CD4-positive, alpha-beta T cell treated with Interleukin-2 at 100 ng/mL for 4 hours (primary cell): ENCODE data around the gene SYT15.

ENCODE experiments used
- DNase-seq: peaks from one replicate; pipeline ENCODE4 v3.0.0-alpha.2; 2020; ENCODE audit warnings: low spot score

The SYT15 gene

DNA sequence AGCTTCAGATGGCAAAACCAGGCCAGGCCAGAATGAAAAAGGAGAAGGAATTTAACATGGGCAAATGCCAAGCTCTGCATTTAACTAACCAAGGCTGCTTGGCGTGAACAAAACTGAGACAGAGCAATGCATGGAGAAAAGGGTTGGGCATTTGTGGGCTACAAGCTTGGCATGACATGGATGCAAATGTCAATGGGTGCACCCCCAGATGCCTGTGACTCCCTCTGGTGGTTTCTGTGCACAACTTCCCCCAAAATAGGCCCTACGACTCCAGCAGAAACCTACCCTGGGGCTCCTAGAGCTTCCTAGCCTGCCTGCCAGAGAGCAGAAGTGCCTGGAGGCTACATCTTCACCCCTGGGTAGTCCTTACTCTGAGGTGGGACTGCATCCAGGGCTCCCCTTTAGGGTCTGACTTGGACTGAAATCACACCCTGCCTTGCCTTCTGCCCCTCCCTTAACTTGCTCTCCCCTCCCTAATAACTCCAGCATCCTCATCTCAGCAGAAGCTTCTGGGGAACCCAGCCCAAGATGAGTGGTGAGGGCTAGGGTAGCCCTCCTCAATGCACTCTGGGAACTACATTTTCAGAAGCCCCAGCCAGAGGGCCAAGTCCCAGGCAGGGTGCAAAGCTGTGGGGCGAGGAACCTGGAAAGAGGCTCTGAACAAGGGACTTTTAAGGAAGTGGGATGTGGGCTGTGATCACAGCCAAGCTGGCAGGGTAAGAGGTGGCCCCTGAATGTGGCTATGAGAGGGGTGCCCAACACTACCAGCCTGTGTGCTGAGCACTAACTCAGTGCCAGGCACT lies 33.7 kb upstream of the SYT15 start:
- no peak for DNase-seq

- DNase-seq: no peak
Observed at GRCh38 chr10:46545861-46546590, 32.9 kb upstream of the SYT15 start.

GRCh38 chr10:46546591-46547540 lies 32.1 kb upstream of the SYT15 start:
- DNase-seq: no peak

GRCh38 chr10:46547541-46548497 lies 31.1 kb upstream of the SYT15 start:
- no peak for DNase-seq

- no peak for DNase-seq
Observed at GRCh38 chr10:46548498-46549090, 30.3 kb upstream of the SYT15 start.

DNA sequence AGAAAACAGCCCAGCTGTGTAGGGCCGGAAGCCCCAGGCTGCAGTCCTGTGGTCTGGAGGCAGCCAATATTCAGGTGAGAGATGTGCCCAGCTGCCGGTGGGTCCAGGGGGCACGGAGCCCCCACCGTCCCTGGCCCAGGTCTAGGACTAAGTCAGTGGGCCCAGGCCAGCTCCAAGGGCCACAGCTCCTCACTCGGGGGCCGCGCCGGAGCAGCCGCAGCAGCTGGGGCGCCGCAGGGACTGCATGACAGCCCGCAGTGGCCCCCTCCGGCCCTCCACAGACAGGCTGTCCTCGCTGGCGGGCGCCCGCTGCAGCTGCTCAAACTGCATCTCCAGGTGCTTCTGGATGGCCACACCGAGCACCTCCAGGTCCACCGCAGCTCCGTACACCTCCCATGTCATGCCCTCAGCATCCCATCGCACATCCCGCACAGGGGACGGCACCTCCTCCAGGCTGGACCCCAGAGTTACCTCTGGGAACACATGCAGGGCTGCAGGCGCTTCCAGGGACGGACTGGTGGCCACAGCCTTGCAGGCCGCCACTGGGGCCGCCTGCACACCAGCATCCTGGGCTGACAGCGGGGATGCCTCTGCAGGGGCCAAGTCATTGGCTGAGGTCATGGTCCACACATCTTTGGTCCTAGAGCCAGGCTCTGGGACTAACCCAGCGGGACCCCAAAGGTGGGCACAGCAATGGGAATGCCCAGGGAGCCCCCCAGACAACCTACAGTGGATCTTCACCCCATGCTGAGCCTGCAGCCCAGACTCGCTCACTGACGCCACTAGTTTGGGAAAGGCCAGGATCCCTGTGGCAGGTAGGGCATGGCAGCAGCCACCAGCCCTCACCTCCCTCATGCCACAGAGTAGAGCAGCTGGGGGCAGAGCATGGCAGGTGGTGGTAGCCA lies 29.5 kb upstream of the SYT15 start:
- no peak for DNase-seq

- DNase-seq: no peak
Observed at GRCh38 chr10:46550076-46550790, 28.7 kb upstream of the SYT15 start.

DNA sequence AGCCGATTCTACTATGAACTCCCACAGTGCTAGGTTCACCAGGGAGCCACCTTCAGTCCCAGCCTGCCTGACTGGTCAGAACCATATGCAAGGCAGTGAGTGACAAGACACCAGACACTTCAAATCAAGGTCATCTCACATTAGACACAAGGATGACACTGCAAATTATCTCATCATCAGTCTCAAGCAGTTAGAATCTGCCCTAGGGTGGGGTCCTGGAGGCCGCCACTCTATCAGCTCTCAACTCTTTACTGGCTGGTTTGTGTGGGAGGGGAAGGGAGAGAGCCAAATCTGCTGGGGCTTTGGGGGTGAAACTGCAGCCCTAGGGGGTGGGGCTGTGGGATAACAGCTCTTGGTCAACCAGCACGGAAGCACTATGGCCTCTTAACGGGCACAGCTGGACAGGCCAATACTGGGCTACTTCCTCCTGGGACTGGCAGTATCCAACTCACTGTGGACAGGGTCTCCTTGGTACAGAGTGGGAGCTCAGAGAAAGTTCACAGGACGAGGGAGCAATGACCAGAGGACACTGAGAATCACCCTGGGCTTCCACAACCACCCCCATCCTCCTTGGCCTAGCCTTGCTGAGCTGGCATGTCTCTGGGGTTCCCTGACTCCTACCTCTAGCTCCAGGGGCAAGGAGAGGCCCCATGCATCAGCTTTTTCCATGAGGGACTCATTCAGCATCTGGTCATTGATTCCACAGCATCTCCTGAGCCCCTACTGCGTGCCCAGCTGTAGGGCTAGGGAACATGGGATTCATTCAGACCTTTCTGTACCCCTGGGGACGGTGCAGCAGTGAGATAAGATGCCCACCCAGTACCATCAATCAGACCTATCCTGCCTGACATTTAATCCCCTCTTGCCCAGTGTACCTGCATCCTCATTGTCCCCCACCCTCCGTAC lies 27.9 kb upstream of the SYT15 start:
- no peak for DNase-seq

DNA sequence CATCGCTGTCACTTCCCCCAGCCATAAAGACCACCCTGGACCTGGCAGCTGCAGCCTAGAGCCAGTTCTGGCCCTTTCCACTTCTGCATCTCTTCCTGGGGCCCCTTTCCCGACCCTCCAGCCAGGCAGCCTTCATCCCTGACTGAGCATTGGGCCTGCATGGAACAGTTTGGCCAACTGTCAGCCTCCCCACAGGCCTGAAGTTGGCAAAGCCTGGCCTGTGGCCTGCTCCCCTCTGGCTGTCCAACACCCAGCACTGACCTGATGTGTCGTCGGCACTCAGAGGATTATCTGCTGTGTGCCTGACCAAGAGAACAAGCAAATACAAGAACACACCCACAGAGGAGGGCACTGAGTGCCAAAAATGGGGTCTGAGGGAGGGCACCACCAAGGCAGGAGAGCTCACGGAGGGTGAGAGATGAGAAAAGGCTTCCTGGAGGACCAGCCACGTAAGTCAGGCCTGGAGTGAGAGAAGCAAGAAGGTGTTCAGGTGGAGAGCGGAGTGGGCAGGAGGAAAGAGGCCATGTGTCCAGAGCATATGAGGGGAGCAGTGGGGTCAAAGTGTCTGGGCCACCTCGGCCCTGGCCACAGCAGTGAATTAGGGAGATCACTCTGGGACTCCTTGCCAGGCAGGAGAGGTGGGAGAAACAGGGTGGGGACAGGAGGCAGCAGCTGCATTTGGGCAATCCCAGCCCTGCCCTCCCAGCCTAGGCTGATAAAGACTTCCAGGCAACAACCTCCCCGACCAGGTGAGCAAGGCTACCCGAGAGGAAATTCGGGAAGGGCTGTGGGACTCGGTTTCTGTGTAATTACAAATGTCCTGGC lies 27.0 kb upstream of the SYT15 start:
- no peak for DNase-seq

DNA sequence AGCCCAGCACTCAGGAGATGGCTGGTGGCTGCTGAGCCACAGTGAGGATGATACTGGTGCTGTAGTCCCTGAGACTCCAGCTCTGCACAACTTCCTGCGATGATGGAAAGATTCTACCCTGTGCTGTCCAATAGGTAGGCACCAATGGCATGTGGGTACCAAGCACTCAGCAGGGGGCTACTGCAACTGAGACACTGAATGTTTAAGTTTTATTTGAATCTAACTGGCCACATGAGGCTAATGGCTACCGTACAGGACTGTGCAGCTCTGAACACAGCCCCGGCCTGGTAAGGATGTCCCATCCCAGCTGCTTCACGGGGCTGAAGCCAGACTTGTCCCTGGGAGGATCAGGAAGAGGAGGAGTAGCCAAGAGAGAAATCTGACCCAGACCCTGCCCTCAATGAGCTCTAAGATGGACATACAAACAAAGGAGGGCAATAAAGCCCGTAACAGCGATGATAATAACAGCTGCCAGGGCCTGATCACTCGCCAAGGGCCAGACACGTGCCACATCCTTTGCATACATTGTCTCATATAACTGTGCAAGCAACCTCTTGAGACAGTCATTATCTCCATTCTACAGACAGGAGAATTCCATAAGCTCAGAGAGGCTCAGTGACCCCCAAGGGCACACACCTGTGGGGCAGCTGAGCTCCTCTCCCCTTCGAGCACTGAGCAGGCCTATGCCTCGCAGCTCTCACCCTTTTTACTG lies 26.2 kb upstream of the SYT15 start:
- DNase-seq: no peak

DNA sequence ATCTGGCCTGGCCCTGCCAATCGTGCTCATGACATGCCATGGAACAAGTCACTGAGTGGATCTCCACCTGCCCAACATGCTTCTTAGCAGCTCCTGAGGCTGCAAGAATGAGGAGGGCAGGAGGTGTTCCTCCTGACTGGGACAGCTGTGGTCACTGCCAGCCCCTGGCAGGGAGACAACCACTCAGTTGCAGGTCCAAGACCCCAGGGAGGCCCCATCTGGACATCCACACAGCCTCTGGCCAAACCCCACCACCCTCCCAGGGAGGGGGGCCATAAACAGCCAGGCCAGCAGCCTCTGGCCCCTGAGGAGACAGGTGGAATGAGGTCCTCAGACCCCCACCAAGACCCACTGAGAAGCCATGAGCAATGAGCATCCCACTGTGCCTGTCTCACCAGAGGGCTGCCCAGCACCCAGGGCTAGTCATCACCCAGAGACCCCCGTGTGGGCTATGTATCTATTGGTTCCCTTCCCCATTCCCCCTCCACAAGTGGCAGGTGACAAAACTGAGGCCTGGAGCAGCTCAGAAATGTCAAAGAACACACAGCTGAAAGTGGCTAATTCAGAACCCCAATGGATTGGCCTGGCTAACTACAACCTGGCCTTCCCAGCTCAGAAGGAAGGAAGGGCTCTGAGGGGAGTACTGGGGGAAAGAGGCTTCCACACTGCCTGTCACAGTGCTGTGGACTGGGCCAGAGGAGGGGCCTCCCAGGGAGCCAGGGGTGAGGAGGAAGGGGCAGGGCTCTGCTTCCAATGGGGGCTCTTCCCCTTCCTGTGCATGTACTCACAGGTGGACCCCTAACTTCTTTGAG lies 25.5 kb upstream of the SYT15 start:
- no peak for DNase-seq

DNA sequence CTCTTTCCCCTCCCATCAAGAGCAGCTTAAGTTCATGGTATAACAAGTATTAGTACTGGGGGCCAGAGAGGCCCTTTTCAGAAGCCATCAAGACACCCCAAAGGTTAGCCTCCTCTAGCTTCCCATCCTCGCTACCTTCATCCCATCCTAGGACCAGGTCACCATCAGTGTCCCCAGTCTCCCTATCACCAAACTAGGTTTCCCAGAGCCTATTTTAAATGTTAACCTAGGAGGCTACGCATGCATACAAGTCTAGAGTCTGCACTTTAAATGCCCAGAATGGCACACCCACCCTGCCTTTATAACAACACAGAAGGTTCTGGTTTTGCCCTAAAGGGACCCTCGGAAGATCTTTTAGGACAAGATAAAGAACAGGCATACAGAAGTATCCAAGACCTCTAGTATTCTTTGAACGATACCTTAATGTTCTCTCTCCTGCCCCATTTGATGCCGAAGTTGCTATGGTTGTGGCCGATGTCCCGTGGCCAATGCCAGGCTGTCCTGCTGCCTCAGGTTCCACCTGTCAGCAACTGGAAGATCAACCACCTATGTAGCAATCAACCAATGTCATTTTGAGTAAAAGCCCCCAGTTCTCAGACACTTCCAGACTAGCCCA lies 24.7 kb upstream of the SYT15 start:
- no peak for DNase-seq

DNA sequence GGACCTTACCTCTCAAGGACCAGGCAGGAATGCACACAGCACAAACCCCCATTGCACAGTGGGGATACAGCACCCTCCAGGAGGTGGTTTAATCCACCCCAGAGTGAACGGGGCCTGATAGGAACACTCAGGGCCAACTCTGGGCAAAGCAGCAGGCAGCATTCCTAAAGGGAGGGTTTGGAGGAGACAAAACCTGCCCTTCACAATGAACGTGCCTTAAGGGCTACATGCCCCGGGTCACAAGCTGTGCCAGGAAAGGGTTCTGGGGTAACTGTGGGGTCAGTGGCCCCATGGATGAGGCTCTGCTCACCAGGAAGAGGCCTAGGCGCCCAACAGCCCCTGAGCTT lies 23.6 kb upstream of the SYT15 start:
- no peak for DNase-seq

- DNase-seq: no peak
Observed at GRCh38 chr10:46555713-46556514, 23.0 kb upstream of the SYT15 start.
